Measurements from ENCODE around the gene PPP1R18.
"Not testable (repeated sequence)": the region's sequence is repeated elsewhere in the genome, so short reads cannot be mapped to it uniquely, and the experiment has no call there.

PPP1R18 gene

GRCh38 chr6:30720738-30721197 lies 34.3 kb upstream of the PPP1R18 start:
- H2BK15ac ChIP-seq (replicated peaks; ENCODE audit: low read depth): no peak overlapping the region
- no peak overlapping the region for H3K4me2 ChIP-seq (ENCODE audit: low read length)
- H3K23ac ChIP-seq (ENCODE audit: low read length): peak overlapping the region; percentile 49
- H3K4ac ChIP-seq (ENCODE audit: low read depth, low read length): peak overlapping the region; percentile 86
- H3K27me3 ChIP-seq (ENCODE audit: insufficient read depth, low read length, poor library complexity): no peaks in the 10 kb centered on the region
- DNase-seq: peak; percentile 81
- H3K56ac ChIP-seq (ENCODE audit: low read length): peak overlapping the region; percentile 96
- peak overlapping the region; percentile 90 for H3K27ac ChIP-seq (ENCODE audit: low read depth, low read length)
- H3K79me2 ChIP-seq (ENCODE audit: control insufficient read depth, insufficient read depth, low read length): peaks cover 41% of the 10 kb centered on the region
- no peak overlapping the region for H4K5ac ChIP-seq (ENCODE audit: low read length)
- peak overlapping the region; percentile 96 for H3K18ac ChIP-seq (ENCODE audit: low read length)
- H2BK5ac ChIP-seq (ENCODE audit: low read length): peak overlapping the region; percentile 73
- H2AK5ac ChIP-seq (ENCODE audit: low read length): no peak overlapping the region
- peaks cover 2% of the 10 kb centered on the region for H3K79me1 ChIP-seq (ENCODE audit: low read length)
- peak overlapping the region; percentile 98 for H3K9ac ChIP-seq (ENCODE audit: low read length)
- peak overlapping the region; percentile 34 for H2BK120ac ChIP-seq (ENCODE audit: low read depth, low read length)
- peak overlapping the region; percentile 95 for H3K4me3 ChIP-seq (ENCODE audit: low read length)
- peaks cover 2% of the 10 kb centered on the region for H3K4me1 ChIP-seq (ENCODE audit: control insufficient read depth, low read depth, low read length)
- WGBS (ENCODE audit: extremely low coverage, insufficient coverage, low lambda C conversion rate): no CpG with 5 or more reads among the region's 29 CpGs
- H3K36me3 ChIP-seq (ENCODE audit: control insufficient read depth, insufficient read depth, low read length): peaks cover 19% of the 10 kb centered on the region
- peak overlapping the region; percentile 67 for H4K8ac ChIP-seq (ENCODE audit: low read depth, low read length)

GRCh38 chr6:30719791-30720737 lies 33.6 kb upstream of the PPP1R18 start, which contains the start of gene TUBB:
TUBB (plus strand) TSS chr6:30720352; CDS start chr6:30720507, 155 bp downstream.
- Histone ChIP-seq H4K5ac (ENCODE audit: low read length) (peak within 1 kb of the TSS; percentile 36), H3K9ac (ENCODE audit: low read length) (peak within 1 kb of the TSS; percentile 98), H3K4ac (ENCODE audit: low read depth, low read length) (peak within 1 kb of the TSS; percentile 96), H3K56ac (ENCODE audit: low read length) (peak within 1 kb of the TSS; percentile 96), H3K79me2 (ENCODE audit: control insufficient read depth, insufficient read depth, low read length) (peaks cover 41% of the 10 kb centered on the region), H2BK120ac (ENCODE audit: low read depth, low read length) (peak within 1 kb of the TSS; percentile 63), H2BK5ac (ENCODE audit: low read length) (peak within 1 kb of the TSS; percentile 73), H3K36me3 (ENCODE audit: control insufficient read depth, insufficient read depth, low read length) (peaks cover 19% of the 10 kb centered on the region), H3K4me2 (ENCODE audit: low read length) (peak within 1 kb of the TSS; percentile 89), H3K23ac (ENCODE audit: low read length) (peak within 1 kb of the TSS; percentile 49), H2AK5ac (ENCODE audit: low read length) (peak within 1 kb of the TSS; percentile 72), H3K27ac (ENCODE audit: low read depth, low read length) (peak within 1 kb of the TSS; percentile 93), H3K4me3 (ENCODE audit: low read length) (peak within 1 kb of the TSS; percentile 95), H3K18ac (ENCODE audit: low read length) (peak within 1 kb of the TSS; percentile 96), H3K4me1 (ENCODE audit: control insufficient read depth, low read depth, low read length) (peaks cover 2% of the 10 kb centered on the region), H3K79me1 (ENCODE audit: low read length) (peaks cover 2% of the 10 kb centered on the region), H3K27me3 (ENCODE audit: insufficient read depth, low read length, poor library complexity) (no peaks in the 10 kb centered on the region), H4K8ac (ENCODE audit: low read depth, low read length) (peak within 1 kb of the TSS; percentile 67), H2BK15ac (replicated peaks; ENCODE audit: low read depth) (no peak within 1 kb of the TSS)
- DNase-seq: peak; percentile 100
- WGBS (ENCODE audit: extremely low coverage, insufficient coverage, low lambda C conversion rate): no CpG with 5 or more reads among the region's 38 CpGs

DNA sequence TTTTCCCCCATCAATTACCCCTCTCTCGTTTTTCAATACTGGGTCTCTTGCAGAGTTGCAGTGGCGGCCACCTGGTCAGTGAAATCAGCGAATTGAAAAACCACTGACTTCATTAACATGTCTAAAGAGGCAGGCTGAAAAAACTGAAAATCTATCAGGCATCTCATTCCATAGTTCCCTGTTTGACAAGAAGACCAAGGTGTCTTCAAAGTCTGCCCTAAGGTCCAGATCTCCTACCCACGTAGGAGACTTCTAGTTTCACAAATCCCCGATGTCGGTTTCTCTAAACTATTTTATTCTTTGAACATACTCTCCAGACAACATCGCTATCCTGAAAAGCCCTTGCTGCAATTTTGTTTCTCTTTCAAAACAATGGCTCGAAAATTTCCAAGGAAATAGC lies 32.9 kb upstream of the PPP1R18 start:
- peaks cover 15% of the 10 kb centered on the region for H3K36me3 ChIP-seq (ENCODE audit: control insufficient read depth, insufficient read depth, low read length)
- no CpG with 5 or more reads among the region's 8 CpGs for WGBS (ENCODE audit: extremely low coverage, insufficient coverage, low lambda C conversion rate)

GRCh38 chr6:30717845-30718720 lies 31.6 kb upstream of the PPP1R18 start:
- H2BK15ac ChIP-seq (replicated peaks; ENCODE audit: low read depth); H3K23ac ChIP-seq (ENCODE audit: low read length); H4K5ac ChIP-seq (ENCODE audit: low read length); DNase-seq; H3K79me1 ChIP-seq (ENCODE audit: low read length); H2AK5ac ChIP-seq (ENCODE audit: low read length); H4K8ac ChIP-seq (ENCODE audit: low read depth, low read length); H2BK120ac ChIP-seq (ENCODE audit: low read depth, low read length); H3K36me3 ChIP-seq (ENCODE audit: control insufficient read depth, insufficient read depth, low read length); H3K27me3 ChIP-seq (ENCODE audit: insufficient read depth, low read length, poor library complexity); H3K4me1 ChIP-seq (ENCODE audit: control insufficient read depth, low read depth, low read length): not testable (repeated sequence)
- Histone ChIP-seq H3K4ac (ENCODE audit: low read depth, low read length) (peak overlapping the region; percentile 81), H3K79me2 (ENCODE audit: control insufficient read depth, insufficient read depth, low read length) (peaks cover 31% of the 10 kb centered on the region), H3K4me3 (ENCODE audit: low read length) (peak overlapping the region; percentile 50), H3K18ac (ENCODE audit: low read length) (peak overlapping the region; percentile 36), H3K56ac (ENCODE audit: low read length) (peak overlapping the region; percentile 78), H3K9ac (ENCODE audit: low read length) (peak overlapping the region; percentile 70), H3K27ac (ENCODE audit: low read depth, low read length) (peak overlapping the region; percentile 75), H2BK5ac (ENCODE audit: low read length) (peak overlapping the region; percentile 1), H3K4me2 (ENCODE audit: low read length) (peak overlapping the region; percentile 25)
- no CpG with 5 or more reads among the region's 37 CpGs for WGBS (ENCODE audit: extremely low coverage, insufficient coverage, low lambda C conversion rate)

More for the DNA sequence above, 32.9 kb upstream of the PPP1R18 start:
- Histone ChIP-seq H3K27ac (ENCODE audit: low read depth, low read length) (peak overlapping the region; percentile 93), H3K23ac (ENCODE audit: low read length) (no peak overlapping the region), H3K79me2 (ENCODE audit: control insufficient read depth, insufficient read depth, low read length) (peaks cover 41% of the 10 kb centered on the region), H3K18ac (ENCODE audit: low read length) (peak overlapping the region; percentile 72), H3K9ac (ENCODE audit: low read length) (peak overlapping the region; percentile 94), H3K4me3 (ENCODE audit: low read length) (peak overlapping the region; percentile 46), H3K4ac (ENCODE audit: low read depth, low read length) (peak overlapping the region; percentile 96), H2BK15ac (replicated peaks; ENCODE audit: low read depth) (no peak overlapping the region), H2AK5ac (ENCODE audit: low read length) (peak overlapping the region; percentile 72), H2BK120ac (ENCODE audit: low read depth, low read length) (peak overlapping the region; percentile 63), H2BK5ac (ENCODE audit: low read length) (peak overlapping the region; percentile 44), H3K27me3 (ENCODE audit: insufficient read depth, low read length, poor library complexity) (no peaks in the 10 kb centered on the region), H4K8ac (ENCODE audit: low read depth, low read length) (no peak overlapping the region), H4K5ac (ENCODE audit: low read length) (peak overlapping the region; percentile 36), H3K4me2 (ENCODE audit: low read length) (peak overlapping the region; percentile 89), H3K56ac (ENCODE audit: low read length) (peak overlapping the region; percentile 94), H3K4me1 (ENCODE audit: control insufficient read depth, low read depth, low read length) (peaks cover 2% of the 10 kb centered on the region), H3K79me1 (ENCODE audit: low read length) (peaks cover 4% of the 10 kb centered on the region)
- no peak for DNase-seq

GRCh38 chr6:30717129-30717844 lies 30.8 kb upstream of the PPP1R18 start, which contains the start of gene MDC1:
MDC1 (minus strand) TSS chr6:30717281; CDS start chr6:30715175, 2,106 bp downstream.
- Histone ChIP-seq H2BK120ac (ENCODE audit: low read depth, low read length) (no peak within 1 kb of the TSS), H3K27me3 (ENCODE audit: insufficient read depth, low read length, poor library complexity) (no peaks in the 10 kb centered on the region), H3K4ac (ENCODE audit: low read depth, low read length) (peak within 1 kb of the TSS; percentile 72), H2BK15ac (replicated peaks; ENCODE audit: low read depth) (no peak within 1 kb of the TSS), H3K27ac (ENCODE audit: low read depth, low read length) (peak within 1 kb of the TSS; percentile 75), H3K4me3 (ENCODE audit: low read length) (peak within 1 kb of the TSS; percentile 65), H2BK5ac (ENCODE audit: low read length) (peak within 1 kb of the TSS; percentile 27), H3K18ac (ENCODE audit: low read length) (peak within 1 kb of the TSS; percentile 72), H3K23ac (ENCODE audit: low read length) (peak within 1 kb of the TSS; percentile 32), H2AK5ac (ENCODE audit: low read length) (peak within 1 kb of the TSS; percentile 92), H3K79me2 (ENCODE audit: control insufficient read depth, insufficient read depth, low read length) (peaks cover 23% of the 10 kb centered on the region), H4K8ac (ENCODE audit: low read depth, low read length) (no peak within 1 kb of the TSS), H3K4me2 (ENCODE audit: low read length) (peak within 1 kb of the TSS; percentile 67), H3K4me1 (ENCODE audit: control insufficient read depth, low read depth, low read length) (peaks cover 2% of the 10 kb centered on the region), H3K9ac (ENCODE audit: low read length) (peak within 1 kb of the TSS; percentile 78), H3K56ac (ENCODE audit: low read length) (peak within 1 kb of the TSS; percentile 89), H3K36me3 (ENCODE audit: control insufficient read depth, insufficient read depth, low read length) (peaks cover 9% of the 10 kb centered on the region), H4K5ac (ENCODE audit: low read length) (no peak within 1 kb of the TSS), H3K79me1 (ENCODE audit: low read length) (peaks cover 4% of the 10 kb centered on the region)
- no CpG with 5 or more reads among the region's 48 CpGs for WGBS (ENCODE audit: extremely low coverage, insufficient coverage, low lambda C conversion rate)
- peak; percentile 100 for DNase-seq

Measured in mesendoderm (in vitro differentiated cells).